G401 (cell line): Measurements from ENCODE around the gene ID3. TPM values are rescaled to one million over a fixed set of nuclear protein-coding genes. Genes with fewer than 3 reads are reported as not detected.
"Not testable (repeated sequence)": the region's sequence is repeated elsewhere in the genome, so short reads cannot be mapped to it uniquely, and the experiment has no call there.

ENCODE experiments used
- DNase-seq: peaks from one replicate; pipeline ENCODE4 v3.0.0-alpha.2; 2015; ENCODE audit warnings: low spot score
- in situ Hi-C: cut with HindIII; loops from 2 replicates; pipeline ENCODE4 v1.10.0; 2016; ENCODE audit warnings: low sequenced_read_pairs, mixed read lengths
- total RNA-seq: library from RNA; depleted of rRNA; stranded (reverse); fragments of >200 nt; shearing (Covaris generic); gene quantifications from 2 replicates; pipeline ENCODE4 v1.2.3, GENCODE V29; 2014

Gene ID3
- total RNA-seq, 1 experiment from 2014 or later = 1,524 TPM

GRCh38 chr1:23590058-23590783, 30.9 kb upstream of the ID3 start:
- DNase-seq = peak; percentile 23

GRCh38 chr1:23589585-23589986, 30.3 kb upstream of the ID3 start:
- in situ Hi-C loops = no loop called here

More at GRCh38 chr1:23590058-23590783, 30.9 kb upstream of the ID3 start:
- in situ Hi-C loops = no loop called here

GRCh38 chr1:23588749-23589548, 29.6 kb upstream of the ID3 start:
- in situ Hi-C loops = no loop called here
- DNase-seq = no peak

More at GRCh38 chr1:23589585-23589986, 30.3 kb upstream of the ID3 start:
- DNase-seq = no peak

- no peak for DNase-seq
Measured at GRCh38 chr1:23585321-23586022, 26.2 kb upstream of the ID3 start.

GRCh38 chr1:23583727-23584126, 24.4 kb upstream of the ID3 start:
- in situ Hi-C loops, DNase-seq: not testable (repeated sequence)

More at GRCh38 chr1:23585321-23586022, 26.2 kb upstream of the ID3 start:
- in situ Hi-C loops = no loop called here

GRCh38 chr1:23582820-23583219, 23.5 kb upstream of the ID3 start:
- no peak for DNase-seq
- in situ Hi-C loops = no loop called here

GRCh38 chr1:23581219-23581618, 21.9 kb upstream of the ID3 start:
- no peak for DNase-seq
- in situ Hi-C loops = no loop called here

GRCh38 chr1:23578997-23579363, 19.7 kb upstream of the ID3 start:
- in situ Hi-C loops = no loop called here

GRCh38 chr1:23578311-23578996, 19.2 kb upstream of the ID3 start:
- no peak for DNase-seq
- in situ Hi-C loops = no loop called here

More at GRCh38 chr1:23578997-23579363, 19.7 kb upstream of the ID3 start:
- DNase-seq = no peak

GRCh38 chr1:23577056-23578004, 18.0 kb upstream of the ID3 start:
- no peak for DNase-seq
- in situ Hi-C loops = no loop called here

GRCh38 chr1:23576338-23577055, 17.2 kb upstream of the ID3 start:
- DNase-seq = no peak
- in situ Hi-C loops = no loop called here

GRCh38 chr1:23575226-23575810, 16.0 kb upstream of the ID3 start:
- in situ Hi-C loops = no loop called here
- DNase-seq = no peak

GRCh38 chr1:23574265-23574754, 15.0 kb upstream of the ID3 start:
- DNase-seq = no peak
- in situ Hi-C loops = no loop called here

GRCh38 chr1:23573574-23574182, 14.4 kb upstream of the ID3 start:
- no peak for DNase-seq
- in situ Hi-C loops = no loop called here

GRCh38 chr1:23571465-23571864, 12.2 kb upstream of the ID3 start:
- in situ Hi-C loops = no loop called here

GRCh38 chr1:23570001-23570691, 10.8 kb upstream of the ID3 start:
- in situ Hi-C loops = no loop called here
- no peak for DNase-seq

More at GRCh38 chr1:23571465-23571864, 12.2 kb upstream of the ID3 start:
- DNase-seq = no peak
